NCI-H510A (cell line): Measurements from ENCODE around the gene CIT.
A peak's percentile ranks its signal among the peaks of the same experiment; 100 is the strongest.

Source experiments
- DNase-seq: peaks from one replicate; lab custom pipeline; 2025; lab: John Stamatoyannopoulos, UW

Gene CIT

GRCh38 chr12:119696943-119697342, 180.2 kb downstream of the CIT start:
- no peak for DNase-seq

GRCh38 chr12:119695034-119695433, 182.1 kb downstream of the CIT start:
- DNase-seq = no peak

DNA sequence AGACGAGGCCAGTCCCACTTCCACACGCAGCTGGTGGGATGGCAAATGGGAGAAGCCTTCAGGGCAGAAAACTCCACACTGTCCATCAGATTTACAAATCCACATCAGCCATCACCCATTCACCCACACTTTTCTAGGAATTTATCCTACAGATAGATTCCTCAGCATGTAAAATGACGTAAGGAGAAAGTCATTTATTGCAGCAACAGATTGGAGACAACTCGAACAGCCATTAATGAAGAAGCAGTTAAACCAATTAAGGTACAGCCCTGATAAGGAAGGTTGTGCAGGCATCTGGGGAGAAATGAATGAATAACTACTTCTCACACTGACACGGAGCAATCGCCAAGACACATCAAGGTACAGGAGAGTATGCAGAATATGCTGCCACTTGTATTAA, 183.0 kb downstream of the CIT start:
- no peak for DNase-seq

- no peak for DNase-seq
These were observed 183.6 kb downstream of the CIT start for GRCh38 chr12:119693511-119693910.

DNA sequence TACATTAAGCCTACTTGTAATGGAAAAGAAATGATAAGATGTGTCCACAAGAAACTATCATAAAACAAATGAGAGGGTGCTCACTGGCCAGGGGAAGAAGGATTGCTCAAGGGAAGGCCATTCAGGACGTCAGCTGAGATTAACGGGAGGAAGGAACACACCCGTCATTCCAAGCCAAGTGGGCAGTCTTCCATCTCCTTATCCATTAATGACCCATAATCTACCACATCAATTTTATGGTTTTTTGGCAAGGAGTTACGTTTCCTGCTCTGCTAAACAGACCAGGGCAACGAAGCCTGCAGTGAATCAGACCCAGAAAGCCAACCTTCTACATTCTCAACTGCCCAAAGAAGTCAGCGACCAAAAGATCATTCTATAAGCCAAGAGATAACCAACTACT, 184.1 kb downstream of the CIT start:
- no peak for DNase-seq

GRCh38 chr12:119692410-119692809, 184.7 kb downstream of the CIT start:
- DNase-seq = no peak

- DNase-seq = no peak
These were observed 185.8 kb downstream of the CIT start for GRCh38 chr12:119691202-119691810.

DNA sequence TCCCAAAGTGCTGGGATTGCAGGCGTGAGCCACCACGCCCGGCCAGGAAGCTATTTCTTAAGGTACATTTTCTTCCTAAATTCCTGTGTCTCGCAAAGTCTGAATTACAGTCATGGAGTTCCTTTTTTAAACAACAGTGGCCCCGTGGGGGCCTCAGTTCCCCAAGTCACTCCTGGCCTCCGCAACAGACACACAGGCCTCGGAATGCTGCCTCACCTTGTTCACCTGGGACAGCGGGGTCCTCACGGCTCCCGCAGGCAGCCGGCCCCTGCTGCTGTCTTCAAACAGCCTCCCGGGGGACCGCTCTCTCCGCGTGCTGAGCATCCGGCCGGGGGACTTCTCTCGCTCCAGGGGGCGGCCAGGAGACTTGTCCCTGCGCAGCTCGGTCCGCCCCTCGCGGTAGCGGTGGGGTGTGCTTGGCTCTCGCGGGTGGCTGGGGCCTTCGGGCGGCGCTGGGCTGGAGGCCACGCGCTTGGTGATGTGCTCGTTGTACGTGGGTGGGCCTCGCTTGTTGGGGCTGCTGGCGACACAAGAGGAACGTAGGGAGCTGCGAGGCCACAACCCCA, 187.1 kb downstream of the CIT start:
- DNase-seq = no peak

DNA sequence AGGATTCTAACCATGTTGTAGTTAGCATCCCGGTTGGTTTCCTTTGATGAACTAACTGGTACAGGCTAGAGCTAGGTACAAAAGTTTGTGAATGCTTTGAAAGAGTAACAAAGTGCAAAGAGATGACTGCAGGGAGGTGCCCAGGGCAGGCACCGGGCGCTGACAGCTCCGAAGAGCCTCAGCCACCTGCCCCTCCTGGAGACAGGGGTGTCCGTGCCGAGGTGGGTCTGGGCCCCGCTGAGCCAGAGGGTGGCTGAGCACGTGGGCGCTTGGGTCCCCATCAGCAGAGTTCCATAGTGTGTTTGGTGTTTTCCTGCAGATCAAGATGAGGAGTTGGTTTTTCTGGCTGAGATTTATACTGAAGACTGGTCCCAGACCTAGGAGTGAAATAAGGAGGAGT, 189.2 kb downstream of the CIT start:
- DNase-seq = no peak

GRCh38 chr12:119687406-119687805, 189.7 kb downstream of the CIT start:
- no peak for DNase-seq

- no peak for DNase-seq
These were observed 190.3 kb downstream of the CIT start for GRCh38 chr12:119686776-119687175.

GRCh38 chr12:119686355-119686754, 190.8 kb downstream of the CIT start:
- DNase-seq = no peak

- no peak for DNase-seq
These were observed 191.7 kb downstream of the CIT start for GRCh38 chr12:119685375-119685774.

DNA sequence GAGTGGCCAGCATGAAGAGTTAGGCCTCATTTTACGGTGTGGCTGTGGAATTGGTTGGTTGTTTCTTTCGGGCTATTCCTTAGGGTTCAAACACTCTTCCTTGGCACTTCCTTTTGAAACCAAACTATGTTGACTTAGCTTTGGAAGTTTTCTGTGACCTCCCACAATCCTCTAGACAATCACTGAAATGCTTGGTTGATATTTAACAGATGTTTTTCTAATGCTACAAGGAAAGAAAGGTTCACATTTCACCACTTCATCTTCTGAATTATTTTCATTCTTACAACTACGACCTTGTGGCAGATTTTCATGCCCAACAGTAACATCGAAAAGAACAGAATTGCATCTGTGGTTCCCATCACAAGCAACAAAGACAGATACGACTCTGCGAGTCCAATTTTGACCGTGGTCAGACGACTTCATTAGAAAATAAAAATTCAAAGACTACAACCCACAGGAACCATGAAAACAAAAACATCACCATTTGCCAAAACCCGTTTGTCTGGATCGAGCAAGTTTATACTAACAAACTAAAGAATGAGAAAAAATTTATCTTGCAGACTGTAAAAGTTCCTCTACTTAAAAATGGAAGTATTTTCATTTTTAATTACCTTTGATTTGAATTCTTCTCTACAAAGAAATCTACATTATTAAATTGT, 192.3 kb downstream of the CIT start:
- DNase-seq = no peak

DNA sequence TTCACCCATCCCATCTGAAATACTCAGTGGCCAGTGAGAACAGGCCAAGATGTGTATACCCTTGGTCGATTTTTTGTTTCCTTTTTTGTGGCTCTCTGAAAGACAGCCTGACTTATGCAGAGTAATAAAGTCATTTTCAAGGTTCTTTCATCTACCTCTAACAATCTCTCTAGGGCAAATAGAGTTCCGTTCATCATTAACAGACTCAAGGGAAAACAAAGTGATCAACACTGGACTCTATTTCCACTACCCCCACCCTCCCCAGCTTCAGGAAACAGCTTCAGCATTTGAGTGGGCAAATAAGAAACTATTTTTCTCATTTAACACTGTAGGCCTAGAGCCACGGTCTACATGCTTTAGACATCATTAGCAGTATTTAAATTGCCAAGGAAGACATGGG, 193.3 kb downstream of the CIT start:
- no peak for DNase-seq

- DNase-seq = no peak
These were observed 193.7 kb downstream of the CIT start for GRCh38 chr12:119683413-119683812.

DNA sequence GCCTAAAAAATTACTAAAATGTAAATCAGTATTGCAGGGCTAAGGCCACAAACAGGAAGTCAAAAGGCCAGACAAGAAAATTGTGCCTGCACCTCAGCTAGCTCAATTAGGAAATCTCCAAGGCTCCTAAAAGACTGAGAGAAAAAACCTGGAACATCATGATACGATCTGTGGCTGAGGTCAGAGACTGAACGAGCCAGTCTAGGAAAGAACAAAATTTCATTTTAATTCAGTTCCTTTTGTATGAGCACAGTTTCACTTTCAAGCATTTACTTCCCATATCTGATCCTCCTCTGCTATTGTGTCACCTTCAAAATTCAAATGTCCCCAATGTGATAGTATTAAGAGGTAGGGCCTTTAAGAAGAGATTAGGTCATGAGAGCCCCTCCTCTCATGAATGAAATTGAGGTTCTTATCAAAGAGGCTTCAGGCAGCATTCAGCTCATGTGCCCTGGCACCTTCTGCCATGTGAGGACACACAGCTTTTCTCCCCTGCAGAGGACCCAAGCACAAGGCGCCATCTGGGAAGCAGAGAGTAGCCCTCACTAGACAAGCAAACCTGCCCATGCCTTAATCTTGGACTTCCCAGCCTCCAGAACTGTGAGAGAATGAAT, 194.4 kb downstream of the CIT start:
- DNase-seq = no peak

DNA sequence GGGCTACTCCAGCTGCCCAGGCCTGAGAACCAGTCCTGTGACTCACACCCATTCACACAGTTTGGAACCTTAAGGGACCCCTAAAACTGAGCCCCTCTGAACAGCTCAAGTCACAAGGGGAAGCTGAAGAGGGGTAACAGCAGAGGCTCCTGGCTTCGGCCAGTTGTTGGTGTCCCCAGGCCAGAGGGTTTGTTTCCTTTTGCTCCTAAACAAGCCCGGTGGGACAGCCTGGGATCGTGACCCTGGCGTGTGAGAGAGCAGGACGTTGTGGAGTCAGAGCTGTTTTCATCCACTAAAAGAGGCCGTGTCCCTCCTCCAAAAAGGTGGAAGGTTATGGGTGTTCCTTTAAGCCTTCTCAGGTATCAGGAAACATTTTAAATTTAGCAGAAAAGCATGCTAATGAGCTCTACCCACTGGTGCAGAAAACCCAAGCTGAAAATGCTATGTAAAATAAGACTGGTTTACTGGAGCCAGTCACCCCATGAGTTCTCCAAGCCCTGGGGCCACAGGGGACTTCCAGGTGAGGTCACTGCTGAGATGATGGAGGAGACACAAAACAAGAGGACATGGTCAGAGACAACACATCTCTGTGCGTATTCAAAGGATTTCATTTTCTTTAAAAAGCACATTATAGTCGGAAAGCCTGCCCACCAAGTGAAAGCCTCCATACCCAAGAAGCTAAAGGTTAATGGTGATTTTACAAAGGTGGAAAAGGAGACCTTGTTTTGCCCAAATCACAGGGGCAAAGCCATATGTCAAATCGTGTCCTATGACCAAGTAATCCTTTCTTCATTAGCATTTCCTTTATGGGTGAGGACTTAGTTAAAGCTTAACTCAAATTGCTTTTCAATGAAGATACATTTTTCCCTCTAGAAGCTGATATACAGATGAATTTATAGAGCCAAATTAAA, 195.1 kb downstream of the CIT start:
- no peak for DNase-seq

DNA sequence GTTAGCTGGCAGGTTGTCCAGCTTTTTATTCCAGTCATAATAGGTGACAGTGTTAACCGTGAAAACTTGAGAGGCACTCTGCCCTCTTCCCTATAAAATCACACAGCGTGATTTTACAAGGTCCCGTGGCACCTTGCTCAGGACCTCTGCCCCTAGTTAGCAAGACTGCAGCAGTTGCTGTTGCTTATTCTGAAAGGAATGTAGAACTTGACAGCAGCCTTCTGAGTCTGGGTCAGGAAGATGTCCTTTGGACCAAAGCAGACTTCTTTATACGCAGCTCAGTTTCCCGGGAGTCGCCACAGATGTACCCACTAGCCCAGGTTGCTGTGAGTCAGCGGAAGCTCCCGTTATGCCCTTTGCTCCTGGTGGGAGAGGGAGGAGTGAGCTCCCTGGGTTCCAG, 196.0 kb downstream of the CIT start:
- DNase-seq = no peak

DNA sequence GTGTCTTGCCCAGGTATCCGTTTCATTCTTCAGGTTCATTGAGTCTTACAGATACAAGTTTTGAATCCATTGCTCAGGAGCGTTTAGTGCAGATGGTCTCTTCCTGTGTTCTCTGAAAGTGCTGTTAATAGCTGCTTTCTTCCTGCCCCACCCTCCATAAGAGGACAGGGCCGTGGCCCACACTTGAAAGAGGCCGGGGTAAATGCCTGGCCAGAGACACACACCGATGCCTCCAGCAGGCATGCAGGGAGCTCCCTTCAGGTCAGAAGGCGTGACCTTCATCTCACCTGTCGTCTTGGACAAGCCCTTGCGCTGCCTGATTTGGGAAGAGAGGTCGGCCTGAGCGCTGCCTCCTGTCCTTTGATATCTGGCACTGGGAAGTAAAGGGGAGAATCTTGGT, 197.6 kb downstream of the CIT start:
- DNase-seq = no peak

GRCh38 chr12:119679081-119679480, 198.0 kb downstream of the CIT start:
- peak; percentile 56 for DNase-seq

DNA sequence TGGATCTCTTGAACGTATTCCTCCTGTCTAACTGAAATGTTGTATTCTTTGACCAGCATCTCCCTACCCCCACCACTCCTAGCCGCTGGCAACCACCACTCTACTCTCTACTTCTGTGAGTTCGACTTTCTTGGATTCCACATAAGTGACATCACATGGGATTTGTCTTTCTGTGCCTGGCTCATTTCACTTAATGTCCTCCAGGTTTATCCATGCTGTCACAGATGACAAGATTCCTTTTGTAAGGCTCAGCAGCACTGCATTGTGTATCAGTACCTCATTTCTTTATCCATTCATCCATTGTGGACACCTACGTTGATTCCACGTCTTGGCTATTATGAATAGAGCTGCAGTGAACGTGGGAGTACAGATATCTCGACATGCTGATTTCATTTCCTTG, 198.7 kb downstream of the CIT start:
- no peak for DNase-seq
